ENCODE measurements around the gene TFPT. TPM values are rescaled to one million over a fixed set of nuclear protein-coding genes. Genes with fewer than 3 reads are reported as not detected.

Gene TFPT
- total RNA-seq, 2 experiments from 2014 or later, result 50.9 to 51.4 TPM

DNA sequence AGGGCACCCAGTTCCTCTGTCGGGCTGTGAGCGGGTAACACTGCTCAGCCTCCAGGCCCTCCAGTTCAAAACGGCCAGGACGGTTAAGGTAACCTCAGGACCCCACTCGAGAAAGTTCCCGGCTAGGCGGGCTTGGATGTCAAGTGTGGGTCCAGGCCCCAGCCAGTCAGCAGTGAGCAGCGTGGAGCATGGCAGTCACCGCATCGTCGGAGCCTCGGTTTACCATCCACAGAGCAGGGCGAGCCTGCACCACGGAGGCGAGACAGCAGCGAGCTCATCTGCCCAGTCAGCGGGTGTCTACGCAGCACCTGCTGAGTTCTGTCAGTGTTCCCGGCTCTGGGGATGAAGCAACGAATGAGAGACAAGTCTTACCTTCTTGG is 14.2 kb upstream of the TFPT start:
- H3K27ac Mint-ChIP-seq, result no peak overlapping the region
- POLR2A ChIA-PET, result interaction anchor here (1.3 kb wide), 1 partner anchor 14 kb away, joined by 4 read pairs; the partner anchor contains the start of genes PRPF31 and TFPT
- CTCF ChIA-PET, result no interaction called here
- H3K4me3 Mint-ChIP-seq, result no peak overlapping the region
- ATAC-seq (no peak), DNase-seq (no peak)
- H3K36me3 Mint-ChIP-seq (ENCODE audit: low read depth), result peaks cover 30% of the 10 kb centered on the region
- no peaks in the 10 kb centered on the region for H3K27me3 Mint-ChIP-seq (ENCODE audit: low read depth)
- peaks cover 5% of the 10 kb centered on the region for H3K4me1 Mint-ChIP-seq (ENCODE audit: low read depth)
- H3K9me3 Mint-ChIP-seq (ENCODE audit: insufficient read depth), result no peaks in the 10 kb centered on the region

GRCh38 chr19:54128796-54129616 is 13.5 kb upstream of the TFPT start:
- Mint-ChIP-seq H3K27ac (no peak overlapping the region), H3K36me3 (ENCODE audit: low read depth) (peaks cover 28% of the 10 kb centered on the region), H3K4me1 (ENCODE audit: low read depth) (no peaks in the 10 kb centered on the region), H3K9me3 (ENCODE audit: insufficient read depth) (no peaks in the 10 kb centered on the region), H3K27me3 (ENCODE audit: low read depth) (no peaks in the 10 kb centered on the region), H3K4me3 (no peak overlapping the region)
- ATAC-seq (no peak), DNase-seq (no peak)
- ChIA-PET POLR2A (interaction anchor here (1.3 kb wide), 1 partner anchor 14 kb away, joined by 4 read pairs; the partner anchor contains the start of genes PRPF31 and TFPT), CTCF (no interaction called here)

DNA sequence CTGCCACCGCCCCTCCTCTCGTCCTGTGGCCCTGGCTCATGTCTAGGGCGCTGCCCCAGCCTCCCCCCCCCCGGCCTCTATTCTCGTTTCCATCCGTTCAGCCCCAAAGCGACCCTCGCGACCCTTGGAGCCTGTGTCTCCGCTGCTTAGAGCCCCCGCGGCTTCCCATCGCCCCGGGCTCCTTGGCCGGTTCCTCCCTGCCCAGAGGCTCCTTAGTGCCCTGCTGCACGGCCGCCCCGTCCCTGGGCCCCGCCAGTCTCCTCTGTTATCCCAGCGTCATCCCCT is 12.9 kb upstream of the TFPT start:
- Mint-ChIP-seq H3K27ac (no peak overlapping the region), H3K27me3 (ENCODE audit: low read depth) (no peaks in the 10 kb centered on the region), H3K4me1 (ENCODE audit: low read depth) (no peaks in the 10 kb centered on the region), H3K4me3 (no peak overlapping the region), H3K36me3 (ENCODE audit: low read depth) (peaks cover 33% of the 10 kb centered on the region), H3K9me3 (ENCODE audit: insufficient read depth) (no peaks in the 10 kb centered on the region)
- no peak for ATAC-seq
- DNase-seq, result no peak
- ChIA-PET POLR2A (no interaction called here), CTCF (no interaction called here)

- Mint-ChIP-seq H3K27me3 (ENCODE audit: low read depth) (no peaks in the 10 kb centered on the region), H3K9me3 (ENCODE audit: insufficient read depth) (no peaks in the 10 kb centered on the region), H3K36me3 (ENCODE audit: low read depth) (peaks cover 35% of the 10 kb centered on the region), H3K4me3 (no peak overlapping the region), H3K27ac (no peak overlapping the region), H3K4me1 (ENCODE audit: low read depth) (no peaks in the 10 kb centered on the region)
- no peak for ATAC-seq
- CTCF ChIA-PET, result no interaction called here
- POLR2A ChIA-PET, result no interaction called here
- DNase-seq, result no peak
Measured at GRCh38 chr19:54127688-54128440, 12.4 kb upstream of the TFPT start.

DNA sequence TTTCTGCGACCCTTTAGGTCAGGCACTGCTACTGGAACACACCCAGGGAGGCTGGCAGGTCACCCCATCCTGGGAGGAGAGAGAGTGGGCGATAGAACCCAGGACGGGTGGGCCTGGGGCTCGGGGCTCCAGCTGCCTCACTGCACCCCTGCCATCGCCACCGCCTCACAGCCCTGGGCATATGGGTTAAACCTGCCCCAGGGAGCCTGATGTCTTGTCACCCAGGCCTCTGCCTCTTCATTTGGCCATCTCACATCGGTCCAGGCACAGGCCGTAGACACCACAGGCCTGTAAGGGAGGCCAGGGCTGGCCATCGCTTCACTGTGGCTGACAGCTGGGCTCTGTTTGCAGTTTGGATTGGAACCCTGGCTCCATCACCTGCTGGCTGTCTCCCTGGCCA is 10.3 kb upstream of the TFPT start:
- H3K36me3 Mint-ChIP-seq (ENCODE audit: low read depth), result peaks cover 38% of the 10 kb centered on the region
- H3K4me3 Mint-ChIP-seq, result no peak overlapping the region
- ATAC-seq, result no peak
- H3K4me1 Mint-ChIP-seq (ENCODE audit: low read depth), result no peaks in the 10 kb centered on the region
- no peak overlapping the region for H3K27ac Mint-ChIP-seq
- H3K9me3 Mint-ChIP-seq (ENCODE audit: insufficient read depth), result no peaks in the 10 kb centered on the region
- H3K27me3 Mint-ChIP-seq (ENCODE audit: low read depth), result no peaks in the 10 kb centered on the region
- ChIA-PET POLR2A (no interaction called here), CTCF (no interaction called here)
- no peak for DNase-seq

DNA sequence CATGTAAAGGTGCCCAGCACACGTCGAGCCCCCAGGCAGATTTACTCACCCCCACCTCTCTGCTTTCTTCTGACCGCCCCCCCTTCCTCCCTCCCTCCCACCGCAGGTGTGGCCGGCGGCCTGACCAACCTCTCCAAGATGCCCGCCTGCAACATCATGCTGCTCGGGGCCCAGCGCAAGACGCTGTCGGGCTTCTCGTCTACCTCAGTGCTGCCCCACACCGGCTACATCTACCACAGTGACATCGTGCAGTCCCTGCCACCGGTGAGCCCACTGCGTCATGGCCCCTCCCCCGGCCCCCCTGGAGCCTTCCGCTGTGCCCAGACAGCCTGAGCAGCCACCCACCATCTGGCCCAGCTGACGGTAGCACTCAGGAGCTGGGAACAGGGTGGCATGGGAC is 8.9 kb upstream of the TFPT start:
- ChIA-PET CTCF (no interaction called here), POLR2A (interaction anchor here (2.4 kb wide), 1 partner anchor 9 kb away, joined by 15 read pairs; the partner anchor contains the start of genes PRPF31 and TFPT)
- Mint-ChIP-seq H3K27me3 (ENCODE audit: low read depth) (no peaks in the 10 kb centered on the region), H3K27ac (no peak overlapping the region), H3K4me1 (ENCODE audit: low read depth) (no peaks in the 10 kb centered on the region), H3K36me3 (ENCODE audit: low read depth) (peaks cover 41% of the 10 kb centered on the region), H3K4me3 (no peak overlapping the region), H3K9me3 (ENCODE audit: insufficient read depth) (no peaks in the 10 kb centered on the region)
- no peak for DNase-seq
- no peak for ATAC-seq

DNA sequence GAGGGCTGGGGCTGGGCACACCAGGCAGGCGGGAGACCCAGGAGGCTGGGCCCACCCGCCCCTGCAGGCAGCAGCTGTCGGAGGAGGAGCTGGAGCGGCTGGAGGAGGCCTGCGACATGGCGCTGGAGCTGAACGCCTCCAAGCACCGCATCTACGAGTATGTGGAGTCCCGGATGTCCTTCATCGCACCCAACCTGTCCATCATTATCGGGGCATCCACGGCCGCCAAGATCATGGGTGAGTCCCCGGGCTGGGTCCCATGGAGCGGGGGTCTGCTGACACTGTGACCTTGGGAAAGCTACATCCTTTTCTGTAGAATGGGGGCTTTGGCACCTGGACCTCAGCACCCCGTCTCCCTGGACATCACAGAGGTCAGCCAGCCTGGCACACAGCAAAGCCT is 8.2 kb upstream of the TFPT start:
- Mint-ChIP-seq H3K36me3 (ENCODE audit: low read depth) (peaks cover 40% of the 10 kb centered on the region), H3K27ac (no peak overlapping the region), H3K4me3 (no peak overlapping the region), H3K27me3 (ENCODE audit: low read depth) (no peaks in the 10 kb centered on the region), H3K4me1 (ENCODE audit: low read depth) (no peaks in the 10 kb centered on the region), H3K9me3 (ENCODE audit: insufficient read depth) (no peaks in the 10 kb centered on the region)
- DNase-seq, result no peak
- CTCF ChIA-PET, result no interaction called here
- POLR2A ChIA-PET, result interaction anchor here (2.4 kb wide), 1 partner anchor 8 kb away, joined by 15 read pairs; the partner anchor contains the start of genes PRPF31 and TFPT
- no peak for ATAC-seq

GRCh38 chr19:54121259-54121658 is 5.8 kb upstream of the TFPT start:
- H3K4me3 Mint-ChIP-seq, result no peak overlapping the region
- no peaks in the 10 kb centered on the region for H3K9me3 Mint-ChIP-seq (ENCODE audit: insufficient read depth)
- no peak overlapping the region for H3K27ac Mint-ChIP-seq
- CTCF ChIA-PET, result no interaction called here
- POLR2A ChIA-PET, result no interaction called here
- ATAC-seq (no peak), DNase-seq (no peak)
- H3K36me3 Mint-ChIP-seq (ENCODE audit: low read depth), result peaks cover 34% of the 10 kb centered on the region
- H3K27me3 Mint-ChIP-seq (ENCODE audit: low read depth), result no peaks in the 10 kb centered on the region
- peaks cover 12% of the 10 kb centered on the region for H3K4me1 Mint-ChIP-seq (ENCODE audit: low read depth)

DNA sequence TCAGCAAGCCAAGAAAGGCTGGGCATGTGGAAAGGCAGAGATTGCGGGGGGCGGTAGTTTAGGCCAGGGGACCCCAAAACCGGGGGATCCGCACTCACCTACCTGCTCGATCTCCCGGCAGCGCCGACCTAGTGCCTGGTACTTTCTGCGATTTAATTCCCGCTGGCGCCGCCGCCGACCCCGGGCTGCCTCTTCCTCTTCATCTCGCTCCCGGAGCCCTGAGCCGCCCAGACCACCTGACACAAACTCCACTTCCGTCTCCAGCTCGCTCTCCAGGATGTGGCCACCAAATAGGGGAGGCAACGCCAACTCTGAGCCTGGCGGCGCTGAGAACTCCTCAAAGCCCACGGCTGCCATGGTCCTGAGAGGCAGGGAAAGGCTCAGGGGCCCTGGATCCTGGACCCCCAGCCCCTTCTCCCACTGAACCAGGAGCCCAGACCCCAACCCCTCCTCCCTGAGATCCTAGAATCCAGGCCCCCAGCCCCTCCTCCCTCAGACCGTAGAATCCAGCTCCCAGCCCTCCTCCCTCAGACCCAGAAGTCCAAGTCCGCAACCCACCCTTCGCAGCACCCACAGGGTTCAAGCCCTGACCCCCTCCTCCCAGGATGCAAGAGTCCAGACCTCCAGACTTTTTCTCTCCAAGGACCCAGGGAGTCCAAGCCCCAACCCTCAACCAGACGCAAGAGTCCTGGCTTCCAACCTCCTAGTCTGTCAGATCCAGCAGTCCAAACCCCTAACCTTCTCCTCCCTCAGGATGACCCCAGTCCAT is 933 bp downstream of the TFPT start:
- DNase-seq, result peak; percentile 84
- no peaks in the 10 kb centered on the region for H3K9me3 Mint-ChIP-seq (ENCODE audit: insufficient read depth)
- ChIA-PET CTCF (interaction anchor here (1.4 kb wide), 1 partner anchor 22 kb away, joined by 3 read pairs; no protein-coding TSS in a partner anchor), POLR2A (interaction anchor here (1.0 to 2.9 kb wide), 8 partner anchors 10 to 240 kb away, joined by 3 to 21 read pairs (median 8); partner anchors contain the start of genes CNOT3, LENG1, NDUFA3 and OSCAR)
- peaks cover 41% of the 10 kb centered on the region for H3K36me3 Mint-ChIP-seq (ENCODE audit: low read depth)
- ATAC-seq, result peak; percentile 65
- H3K27me3 Mint-ChIP-seq (ENCODE audit: low read depth), result no peaks in the 10 kb centered on the region
- peaks cover 29% of the 10 kb centered on the region for H3K4me1 Mint-ChIP-seq (ENCODE audit: low read depth)
- peak overlapping the region; percentile 98 for H3K4me3 Mint-ChIP-seq
- H3K27ac Mint-ChIP-seq, result peak overlapping the region; percentile 94

- POLR2A ChIA-PET, result no interaction called here
- no peak for ATAC-seq
- DNase-seq, result no peak
- H3K4me3 Mint-ChIP-seq, result no peak overlapping the region
- no peak overlapping the region for H3K27ac Mint-ChIP-seq
- H3K4me1 Mint-ChIP-seq (ENCODE audit: low read depth), result peaks cover 24% of the 10 kb centered on the region
- CTCF ChIA-PET, result no interaction called here
- H3K27me3 Mint-ChIP-seq (ENCODE audit: low read depth), result no peaks in the 10 kb centered on the region
- H3K9me3 Mint-ChIP-seq (ENCODE audit: insufficient read depth), result no peaks in the 10 kb centered on the region
- peaks cover 59% of the 10 kb centered on the region for H3K36me3 Mint-ChIP-seq (ENCODE audit: low read depth)
Measured at GRCh38 chr19:54109651-54110050, 5.8 kb downstream of the TFPT start.

GRCh38 chr19:54108496-54108895 is 7.0 kb downstream of the TFPT start:
- no peak for ATAC-seq
- no peak overlapping the region for H3K4me3 Mint-ChIP-seq
- ChIA-PET CTCF (no interaction called here), POLR2A (interaction anchor here (0.7 kb wide), 1 partner anchor 8 kb away, joined by 3 read pairs; no protein-coding TSS in a partner anchor)
- peaks cover 19% of the 10 kb centered on the region for H3K4me1 Mint-ChIP-seq (ENCODE audit: low read depth)
- no peaks in the 10 kb centered on the region for H3K9me3 Mint-ChIP-seq (ENCODE audit: insufficient read depth)
- DNase-seq, result no peak
- peaks cover 51% of the 10 kb centered on the region for H3K36me3 Mint-ChIP-seq (ENCODE audit: low read depth)
- no peak overlapping the region for H3K27ac Mint-ChIP-seq
- no peaks in the 10 kb centered on the region for H3K27me3 Mint-ChIP-seq (ENCODE audit: low read depth)

Data from activated CD8-positive, alpha-beta T cell treated with anti-CD3 and anti-CD28 coated beads, Interleukin-2, amount 10 ng/mL, durations not matched to agents 7 days and 5 days (primary cell).